Ovary (tissue), 9 donors: ENCODE measurements around the gene SMAD9. TPM values are rescaled to one million over a fixed set of nuclear protein-coding genes. Genes with fewer than 3 reads are reported as not detected.

Experiments used
- DNase-seq, 5 donors: peaks; one replicate each; pipeline ENCODE4 v3.0.0-alpha.2; 2019 to 2020
- H3K27ac ChIP-seq, 2 donors: fragments of 200-600 bp; one replicate each; pipeline versions ENCODE4 v1.5.1 to v1.8.0; 2019 to 2022
- H3K27me3 ChIP-seq: fragments of 200-600 bp; one replicate; pipeline ENCODE4 v1.8.0; 2022
- H3K36me3 ChIP-seq: fragments of 200-600 bp; sonication (generic); one replicate; pipeline ENCODE4 v1.5.1; 2019
- H3K4me1 ChIP-seq: one replicate; pipeline ENCODE4 v1.8.1; 2013; ENCODE audit warnings: mild to moderate bottlenecking, moderate library complexity; ENCODE audit not compliant: insufficient read depth
- H3K4me3 ChIP-seq: fragments of 200-600 bp; sonication (generic); one replicate; pipeline ENCODE4 v1.5.1; 2017
- H3K9me3 ChIP-seq, 2 donors: fragments of 200-600 bp in 1 of 2; sonication (generic) in 1 of 2; one replicate each; pipeline versions ENCODE4 v1.5.1 to v1.8.1; 2013 to 2019; ENCODE audit warnings: mild to moderate bottlenecking in 1 of 2, moderate library complexity in 1 of 2
- CTCF ChIP-seq, 3 donors: fragments of 450-650 bp in 2 of 3; fragments of 200-600 bp in 1 of 3; IDR thresholded peaks; one replicate each; pipeline versions ENCODE4 v1.5.1 to v1.8.0; 2016 to 2022; ENCODE audit warnings: antibody characterized with exemption in 3 of 3, mild to moderate bottlenecking in 1 of 3
- EP300 ChIP-seq: sonication (generic); formaldehyde crosslinking; IDR thresholded peaks from one replicate; pipeline ENCODE4 v1.6.1; 2017; ENCODE audit warnings: antibody characterized with exemption
- POLR2A ChIP-seq: fragments of 450-650 bp; IDR thresholded peaks from one replicate; pipeline ENCODE4 v1.6.1; 2017; ENCODE audit warnings: antibody characterized with exemption, mild to moderate bottlenecking, moderate library complexity
- WGBS, 3 donors: extraction: QIAGEN DNeasy Blood & Tissue Kit in 1 of 3; methylation state at CpG; one replicate each; pipeline versions ENCODE4 v1.1.5 to v1.1.7; 2013 to 2017; 5-methylcytosine and 5-hydroxymethylcytosine counted together
- intact Hi-C, 4 donors: fragments of 100-400 bp; cut with DNase I; formaldehyde crosslinking; loops; one replicate each; pipeline versions ENCODE4 v1.11.0 to v1.15.1; 2022 to 2023
- polyA plus RNA-seq, 2 donors: library from polyadenylated mRNA; stranded (reverse); fragments of 200-250 nt in 1 of 2; fragments of 350-450 nt in 1 of 2; fragmentation: Illumina TruSeq in 1 of 2; extraction: RNeasy Lipid Tissue Mini Kit (QIAGEN cat#74804) in 1 of 2; gene quantifications; one replicate each; pipeline ENCODE4 v1.2.3, GENCODE V29; 2013 to 2014
- total RNA-seq, 7 donors: library from RNA; depleted of rRNA in 2 of 7; stranded (reverse); fragments of >200 nt in 2 of 7; fragmentation: NEBNext Ultra II Directional in 3 of 7; extraction: Animal tissue kit (Norgen Biotek cat#: 25700) in 3 of 7; gene quantifications; one replicate each; pipeline versions ENCODE4 v1.1.0 to v1.2.4, GENCODE V29; 2016 to 2023
- donor health status: DM: no; HTN: no; CAD: no; lungs with moderate emphysema.
- donor health status: DM: no; HTN: no; CAD: no.
- donor health status: Bipolar disorder and iron deficiency.
- donor health status: DM: yes; HTN: yes; CAD: no.
- donor health status: DM: no; HTN: no; CAD: no.
- donor health status: DM: yes; HTN: yes; CAD: no.

Gene SMAD9
- total and polyA plus RNA-seq, 9 donors = 7.6 to 26.5 (median 11.7) TPM

DNA sequence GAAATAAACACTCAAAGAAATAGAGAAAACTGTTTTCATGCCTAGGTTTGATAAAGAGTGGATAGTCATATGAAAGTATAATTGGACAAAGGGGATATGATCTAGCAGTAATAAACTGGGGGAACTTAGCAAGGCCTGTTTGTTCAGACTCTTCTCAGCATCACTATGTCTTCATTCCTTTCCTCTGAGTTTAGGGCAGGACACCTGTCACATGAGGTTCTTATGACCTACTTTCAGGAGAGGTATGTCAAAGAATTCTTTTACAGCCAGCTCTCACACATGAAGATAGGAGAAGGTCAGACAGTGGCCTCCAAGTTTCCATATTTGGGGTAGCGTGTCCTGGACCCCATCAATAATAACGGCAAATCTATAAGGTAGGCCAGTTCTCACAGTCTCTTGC lies 112.4 kb downstream of the SMAD9 start:
- WGBS, 3 donors = 85 to 92% (median 85%) methylated on average over 2 of the region's 2 CpGs
- H3K4me3 ChIP-seq = no peak overlapping the region
- H3K9me3 ChIP-seq = no peaks in the 10 kb centered on the region
- intact Hi-C loops = no loop called here
- no peaks in the 10 kb centered on the region for H3K27me3 ChIP-seq
- H3K36me3 ChIP-seq = no peaks in the 10 kb centered on the region
- TF ChIP-seq EP300 = no peak
- TF ChIP-seq POLR2A = no peak
- TF ChIP-seq CTCF (IDR thresholded peaks at IDR 0.05) = no peak
- no peak for DNase-seq
- no peak overlapping the region for H3K27ac ChIP-seq
- H3K4me1 ChIP-seq = no peaks in the 10 kb centered on the region

- DNase-seq = no peak
- 87 to 96% (median 90%) methylated on average over 2 of the region's 2 CpGs for WGBS, 3 donors
- H3K4me3 ChIP-seq = no peak overlapping the region
- H3K36me3 ChIP-seq = no peaks in the 10 kb centered on the region
- TF ChIP-seq EP300 = no peak
- no peak for TF ChIP-seq CTCF (IDR thresholded peaks at IDR 0.05)
- no peak for TF ChIP-seq POLR2A
- H3K4me1 ChIP-seq = no peaks in the 10 kb centered on the region
- no peaks in the 10 kb centered on the region for H3K9me3 ChIP-seq
- no peaks in the 10 kb centered on the region for H3K27me3 ChIP-seq
- no peak overlapping the region for H3K27ac ChIP-seq
- intact Hi-C loops = no loop called here
Observed at GRCh38 chr13:36806102-36806501, 113.9 kb downstream of the SMAD9 start.

DNA sequence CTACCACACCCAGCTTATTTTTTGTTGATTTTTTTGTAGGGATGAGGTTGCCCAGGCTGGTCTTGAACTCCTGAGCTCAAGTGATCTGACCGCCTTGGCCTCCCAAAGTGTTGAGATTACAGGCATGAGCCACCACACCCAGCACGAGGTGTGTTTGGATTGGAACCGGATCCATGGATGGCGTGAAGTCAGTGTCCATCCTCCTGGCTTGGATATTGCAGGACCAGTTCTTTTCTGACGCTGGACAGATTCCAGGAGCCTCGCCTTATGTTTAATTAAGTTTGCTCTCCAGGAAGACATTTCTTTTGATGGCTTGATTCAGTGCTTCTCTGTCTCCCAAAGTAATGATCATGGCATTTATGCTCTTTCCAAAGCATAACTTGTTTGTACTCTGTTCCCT lies 115.5 kb downstream of the SMAD9 start:
- DNase-seq = no peak
- Histone ChIP-seq H3K27ac (no peak overlapping the region), H3K9me3 (no peaks in the 10 kb centered on the region), H3K4me3 (no peak overlapping the region), H3K27me3 (no peaks in the 10 kb centered on the region), H3K36me3 (no peaks in the 10 kb centered on the region), H3K4me1 (no peaks in the 10 kb centered on the region)
- TF ChIP-seq POLR2A (no peak), CTCF (IDR thresholded peaks at IDR 0.05) (no peak), EP300 (no peak)
- 88 to 91% (median 88%) methylated on average over 6 of the region's 6 CpGs for WGBS, 3 donors
- intact Hi-C loops = no loop called here

GRCh38 chr13:36801035-36801434 lies 119.0 kb downstream of the SMAD9 start:
- H3K4me3 ChIP-seq = no peak overlapping the region
- WGBS, 3 donors = 50 to 56% (median 56%) methylated on average over 3 of the region's 3 CpGs
- H3K4me1 ChIP-seq = no peaks in the 10 kb centered on the region
- TF ChIP-seq EP300 (no peak), POLR2A (no peak), CTCF (IDR thresholded peaks at IDR 0.05) (no peak)
- no peaks in the 10 kb centered on the region for H3K36me3 ChIP-seq
- H3K27ac ChIP-seq = no peak overlapping the region
- intact Hi-C loops = no loop called here
- H3K9me3 ChIP-seq = no peaks in the 10 kb centered on the region
- no peaks in the 10 kb centered on the region for H3K27me3 ChIP-seq
- DNase-seq = no peak

- intact Hi-C loops = no loop called here
- H3K27ac ChIP-seq = no peak overlapping the region
- H3K4me3 ChIP-seq = no peak overlapping the region
- DNase-seq = no peak
- no peaks in the 10 kb centered on the region for H3K4me1 ChIP-seq
- H3K27me3 ChIP-seq = no peaks in the 10 kb centered on the region
- 70 to 82% (median 79%) methylated on average over 3 of the region's 3 CpGs for WGBS, 3 donors
- no peak for TF ChIP-seq EP300
- TF ChIP-seq CTCF (IDR thresholded peaks at IDR 0.05) = no peak
- TF ChIP-seq POLR2A = no peak
- no peaks in the 10 kb centered on the region for H3K9me3 ChIP-seq
- no peaks in the 10 kb centered on the region for H3K36me3 ChIP-seq
Observed at GRCh38 chr13:36796052-36796451, 124.0 kb downstream of the SMAD9 start.
